HCT116 (cell line): ENCODE data around the gene ADD2. TPM values are rescaled to one million over a fixed set of nuclear protein-coding genes. Genes with fewer than 3 reads are reported as not detected.

Experiments
- ATAC-seq: fragments of 200-7000 bp; cut with Tn5 transposase; 2 replicates; pipeline ENCODE4 v1.9.1; 2020; ENCODE audit warnings: mild to moderate bottlenecking, moderate library complexity
- BruUV-seq: library from RNA; stranded (reverse); fragments of 400-500 nt; replicated peaks from 2 replicates; lab custom pipeline; 2021; lab: Mats Ljungman, UMichigan
- CTCF ChIA-PET: fragments of 300-600 bp; sonication (Branson Sonifier 250); formaldehyde crosslinking; loops from one replicate; lab custom pipeline; 2021; ENCODE audit warnings: antibody characterized with exemption; lab: Charles Lee
- POLR2A ChIA-PET: fragments of 300-600, 350-600 bp; sonication (Branson Sonifier 250); formaldehyde crosslinking; loops from one replicate; lab custom pipeline; 2021; ENCODE audit warnings: antibody characterized with exemption; lab: Charles Lee
- RAD21 ChIA-PET, 2 experiments: fragments of 300-600 bp; sonication (Branson Sonifier 250); formaldehyde crosslinking; loops; one replicate each; lab custom pipeline; 2023; ENCODE audit warnings: low total read pairs in 2 of 2; ENCODE audit not compliant: uncharacterized antibody in 2 of 2, unreplicated experiment in 2 of 2, low non-redundant PET in 1 of 2; lab: Charles Lee
- DNase-seq: peaks from one replicate; pipeline ENCODE4 v3.0.0-alpha.2; 2010; ENCODE audit warnings: low read depth, low spot score
- H2AFZ ChIP-seq: fragments of 200-600 bp; shearing (Covaris generic), sonication (generic); 2 replicates; pipeline ENCODE4 v1.6.1; 2017; ENCODE audit warnings: low read depth, mixed run types, mixed read lengths, antibody characterized with exemption, low read length; ENCODE audit not compliant: poor library complexity, severe bottlenecking
- H3K27ac ChIP-seq: 2 replicates; pipeline ENCODE4 v1.5.1; 2012; ENCODE audit warnings: low read depth, low read length
- H3K27me3 ChIP-seq: fragments of 200-600 bp; sonication (generic); 2 replicates; pipeline ENCODE4 v1.6.1; 2016; ENCODE audit warnings: mixed run types, low read length, mixed read lengths; ENCODE audit not compliant: insufficient read depth
- H3K36me3 ChIP-seq, 2 experiments: fragments of 200-500 bp in 1 of 2; fragments of 200-600 bp in 1 of 2; sonication (Bioruptor generic) in 1 of 2; sonication (generic) in 1 of 2; 2 replicates each; pipeline versions ENCODE4 v1.5.1 to v1.6.1; 2014 to 2016; ENCODE audit warnings: low read length in 2 of 2, inconsistent platforms in 1 of 2, mixed read lengths in 1 of 2, mixed run types in 1 of 2; ENCODE audit not compliant: insufficient read depth in 2 of 2, control insufficient read depth in 1 of 2
- H3K4me1 ChIP-seq, 2 experiments: fragments of 200-600 bp in 1 of 2; sonication (generic) in 1 of 2; 2 replicates each; pipeline versions ENCODE4 v1.5.1 to v1.6.1; 2012 to 2017; ENCODE audit warnings: low read length in 2 of 2, inconsistent platforms in 1 of 2, mild to moderate bottlenecking in 1 of 2, mixed read lengths in 1 of 2, mixed run types in 1 of 2, moderate library complexity in 1 of 2; ENCODE audit not compliant: insufficient read depth in 2 of 2, control insufficient read depth in 1 of 2
- H3K4me2 ChIP-seq: fragments of 200-600 bp; sonication (generic); 2 replicates; pipeline ENCODE4 v1.6.1; 2017; ENCODE audit warnings: mixed run types, low read length, mixed read lengths
- H3K4me3 ChIP-seq, 2 experiments: fragments of 200-600 bp in 1 of 2; sonication (generic) in 1 of 2; replicated peaks in 1 of 2; 2 replicates each; pipeline ENCODE4 v1.5.1; 2011 to 2016; ENCODE audit warnings: low read length in 2 of 2, control low read depth in 1 of 2, low read depth in 1 of 2, mild to moderate bottlenecking in 1 of 2, mixed read lengths in 1 of 2, mixed run types in 1 of 2
- H3K79me2 ChIP-seq: fragments of 200-600 bp; sonication (generic); 2 replicates; pipeline ENCODE4 v1.6.1; 2017; ENCODE audit warnings: mild to moderate bottlenecking, mixed run types, low read length, moderate library complexity, mixed read lengths; ENCODE audit not compliant: insufficient read depth
- H3K9ac ChIP-seq: fragments of 200-600 bp; sonication (generic); 2 replicates; pipeline ENCODE4 v1.6.1; 2016; ENCODE audit warnings: low read length, mixed read lengths
- H3K9me2 ChIP-seq: fragments of 200-600 bp; sonication (generic), shearing (Covaris generic); 2 replicates; pipeline ENCODE4 v1.6.1; 2017; ENCODE audit warnings: mixed run types, mild to moderate bottlenecking, moderate library complexity; ENCODE audit not compliant: insufficient read depth
- H3K9me3 ChIP-seq, 2 experiments: fragments of 200-500 bp in 1 of 2; fragments of 200-600 bp in 1 of 2; sonication (Bioruptor generic) in 1 of 2; sonication (generic) in 1 of 2; 2 replicates each; pipeline ENCODE4 v1.6.1; 2014 to 2017; ENCODE audit warnings: low read length in 2 of 2, mixed read lengths in 2 of 2, inconsistent platforms in 1 of 2, low read depth in 1 of 2, mild to moderate bottlenecking in 1 of 2, mixed run types in 1 of 2, moderate library complexity in 1 of 2; ENCODE audit not compliant: control insufficient read depth in 1 of 2, insufficient read depth in 1 of 2
- H4K20me1 ChIP-seq: fragments of 200-600 bp; sonication (generic), shearing (Covaris generic); 2 replicates; pipeline ENCODE4 v1.6.1; 2017; ENCODE audit warnings: mixed run types, mild to moderate bottlenecking, moderate library complexity; ENCODE audit not compliant: insufficient read depth
- ATF3 ChIP-seq: IDR thresholded peaks from 2 replicates; pipeline ENCODE4 v1.6.1; 2012
- CBX3 ChIP-seq: IDR thresholded peaks from 2 replicates; pipeline ENCODE4 v1.6.1; 2012; ENCODE audit warnings: low read depth
- CTCF ChIP-seq, 3 experiments: fragments of 200-600 bp in 1 of 3; sonication (generic) in 1 of 3; IDR thresholded peaks in 2 of 3; conservative IDR thresholded peaks in 1 of 3; 2 replicates each; pipeline ENCODE4 v1.5.1; 2012 to 2017; ENCODE audit warnings: low read depth in 2 of 3, low read length in 2 of 3, antibody characterized with exemption in 1 of 3, borderline replicate concordance in 1 of 3, control low read depth in 1 of 3, mild to moderate bottlenecking in 1 of 3, mixed read lengths in 1 of 3, mixed run types in 1 of 3, moderate library complexity in 1 of 3; ENCODE audit not compliant: insufficient read depth in 1 of 3
- EGR1 ChIP-seq: IDR thresholded peaks from 2 replicates; pipeline ENCODE4 v1.6.1; 2012; ENCODE audit warnings: low read depth
- EZH2phosphoT487 ChIP-seq: fragments of 200-600 bp; IDR thresholded peaks from 2 replicates; pipeline ENCODE4 v1.6.1; 2018; ENCODE audit warnings: antibody characterized with exemption, borderline replicate concordance
- FOSL1 ChIP-seq: IDR thresholded peaks from 2 replicates; pipeline ENCODE4 v1.6.1; 2012; ENCODE audit warnings: low read depth
- JUND ChIP-seq: IDR thresholded peaks from 2 replicates; pipeline ENCODE4 v1.6.1; 2012
- POLR2A ChIP-seq: IDR thresholded peaks from 2 replicates; pipeline ENCODE4 v1.7.0; 2011; ENCODE audit warnings: borderline replicate concordance; ENCODE audit not compliant: insufficient read depth, insufficient read length; ENCODE audit errors: extremely low read depth
- POLR2AphosphoS5 ChIP-seq: IDR thresholded peaks from 2 replicates; pipeline ENCODE4 v1.6.1; 2011; ENCODE audit warnings: mild to moderate bottlenecking, low read depth, low read length, moderate library complexity
- RAD21 ChIP-seq: IDR thresholded peaks from 2 replicates; pipeline ENCODE4 v1.6.1; 2012; ENCODE audit warnings: low read depth, mild to moderate bottlenecking
- REST ChIP-seq: IDR thresholded peaks from 2 replicates; pipeline ENCODE4 v1.6.1; 2012; ENCODE audit warnings: low read depth
- SRF ChIP-seq: IDR thresholded peaks from 2 replicates; pipeline ENCODE4 v1.6.1; 2012; ENCODE audit warnings: low read depth
- TCF7L2 ChIP-seq: IDR thresholded peaks from 2 replicates; pipeline ENCODE4 v1.7.0; 2011; ENCODE audit warnings: borderline replicate concordance, inconsistent platforms; ENCODE audit not compliant: insufficient read depth, insufficient read length; ENCODE audit errors: extremely low read depth
- YY1 ChIP-seq: IDR thresholded peaks from 2 replicates; pipeline ENCODE4 v1.6.1; 2011; ENCODE audit warnings: low read length, low read depth, moderate library complexity, mild to moderate bottlenecking; ENCODE audit not compliant: insufficient replicate concordance; ENCODE audit errors: extremely low read depth
- intact Hi-C: fragments of 100-400 bp; cut with micrococcal nuclease; formaldehyde crosslinking; loops from 2 replicates; pipeline ENCODE4 v1.10.0; 2022
- total RNA-seq: library from RNA; stranded (reverse); gene quantifications from one replicate; pipeline ENCODE4 v1.2.1, GENCODE V29; 2021; ENCODE audit not compliant: unreplicated experiment

The ADD2 gene
- total RNA-seq, 1 experiment from 2014 or later, result 0.15 TPM

GRCh38 chr2:70719231-70719630, 48.8 kb downstream of the ADD2 start (continued):
- TF ChIP-seq ATF3, result no peak
- no peak for TF ChIP-seq RAD21
- TF ChIP-seq EGR1, result no peak
- TF ChIP-seq POLR2AphosphoS5, result no peak

- H3K4me1 ChIP-seq, result no peaks in the 10 kb centered on the region
- H3K27me3 ChIP-seq, result peaks cover 5% of the 10 kb centered on the region; the same call in 1 of the 2 replicates
- no peak for ATAC-seq
- RAD21 ChIA-PET, result no interaction called here
- DNase-seq, result no peak
- no peak overlapping the region for H3K27ac ChIP-seq
- H3K9me3 ChIP-seq, result no peaks in the 10 kb centered on the region
- intact Hi-C loops, result no loop called here
- no peaks in the 10 kb centered on the region for H3K79me2 ChIP-seq
- BruUV-seq, result no TSS peak
- no peak overlapping the region for H3K4me2 ChIP-seq
- H2AFZ ChIP-seq, result no peak overlapping the region
- H3K9me2 ChIP-seq, result no peaks in the 10 kb centered on the region
- no peak overlapping the region for H3K9ac ChIP-seq
- no peak overlapping the region for H3K4me3 ChIP-seq
- H4K20me1 ChIP-seq, result no peaks in the 10 kb centered on the region
- CTCF ChIA-PET, result no interaction called here
- H3K36me3 ChIP-seq, result no peaks in the 10 kb centered on the region
- POLR2A ChIA-PET, result no interaction called here
- no peak for TF ChIP-seq POLR2A
- no peak for TF ChIP-seq EGR1
- no peak for TF ChIP-seq TCF7L2
- TF ChIP-seq, all 23 proteins: peak for 0
Observed at GRCh38 chr2:70718736-70719135, 49.3 kb downstream of the ADD2 start.

GRCh38 chr2:70718241-70718640, 49.8 kb downstream of the ADD2 start:
- ChIA-PET RAD21 (no interaction called here), CTCF (no interaction called here), POLR2A (no interaction called here)
- Histone ChIP-seq H3K27me3 (peaks cover 5% of the 10 kb centered on the region; the same call in 1 of the 2 replicates), H3K4me3 (no peak overlapping the region), H3K9me2 (no peaks in the 10 kb centered on the region), H3K27ac (no peak overlapping the region), H3K4me1 (no peaks in the 10 kb centered on the region), H3K79me2 (no peaks in the 10 kb centered on the region), H3K4me2 (no peak overlapping the region), H3K36me3 (no peaks in the 10 kb centered on the region), H4K20me1 (no peaks in the 10 kb centered on the region), H3K9me3 (no peaks in the 10 kb centered on the region), H2AFZ (no peak overlapping the region), H3K9ac (no peak overlapping the region)
- BruUV-seq, result no TSS peak
- no peak for DNase-seq
- intact Hi-C loops, result no loop called here
- ATAC-seq, result no peak
- no peak for TF ChIP-seq REST
- no peak for TF ChIP-seq SRF
- TF ChIP-seq EZH2phosphoT487, result no peak
- TF ChIP-seq YY1, result no peak
- no peak for TF ChIP-seq FOSL1
- no peak for TF ChIP-seq POLR2AphosphoS5
- no peak for TF ChIP-seq CBX3
- no peak for TF ChIP-seq CTCF (IDR thresholded peaks at IDR 0.05 in 2 of 3, conservative IDR thresholded peaks at IDR 0.05 in 1 of 3; ENCODE audit: borderline replicate concordance in 1 of 3, insufficient read depth in 1 of 3, low read depth in 2 of 3, low read length in 2 of 3)
- TF ChIP-seq JUND, result no peak
- no peak for TF ChIP-seq POLR2A
